Natural killer cell (primary cell): ENCODE measurements around the gene TBL1X. TPM values are rescaled to one million over a fixed set of nuclear protein-coding genes. Genes with fewer than 3 reads are reported as not detected.

Source experiments
- ATAC-seq, 3 donors: fragments of 150-1000 bp in 2 of 3; fragments of 200-7000 bp in 1 of 3; cut with Tn5 transposase; 1 replicate in 1 of 3; 2 replicates in 2 of 3; pipeline ENCODE4 v1.10.0; 2021; ENCODE audit warnings: mild to moderate bottlenecking in 2 of 3, moderate library complexity in 2 of 3
- DNase-seq, 2 donors: peaks; one replicate each; pipeline versions ENCODE4 v3.0.0 to v3.0.0-alpha.2; 2013 to 2021; ENCODE audit warnings: mixed read lengths in 1 of 2
- H3K27ac ChIP-seq: one replicate; pipeline ENCODE4 v1.5.1; 2013; ENCODE audit warnings: mild to moderate bottlenecking, low read length
- H3K27me3 ChIP-seq: one replicate; pipeline ENCODE4 v1.6.1; 2013; ENCODE audit warnings: low read length; ENCODE audit not compliant: control insufficient read depth, insufficient read depth
- H3K36me3 ChIP-seq: one replicate; pipeline ENCODE4 v1.6.1; 2013; ENCODE audit warnings: low read length; ENCODE audit not compliant: control insufficient read depth, insufficient read depth
- H3K4me1 ChIP-seq: one replicate; pipeline ENCODE4 v1.6.1; 2013; ENCODE audit warnings: low read length; ENCODE audit not compliant: control insufficient read depth, insufficient read depth
- H3K4me3 ChIP-seq: one replicate; pipeline ENCODE4 v1.5.1; 2013; ENCODE audit warnings: low read length
- H3K9me3 ChIP-seq: one replicate; pipeline ENCODE4 v1.6.1; 2013; ENCODE audit warnings: low read length; ENCODE audit not compliant: control insufficient read depth, insufficient read depth
- H3K27ac Mint-ChIP-seq, 2 donors: one replicate each; pipeline ENCODE4 v1.8.0; 2022; ENCODE audit warnings: mild to moderate bottlenecking in 2 of 2, mixed read lengths in 2 of 2, moderate library complexity in 1 of 2
- H3K27me3 Mint-ChIP-seq, 2 donors: one replicate each; pipeline ENCODE4 v1.8.0; 2022; ENCODE audit warnings: low read depth in 2 of 2, mixed read lengths in 2 of 2
- H3K36me3 Mint-ChIP-seq: one replicate; pipeline ENCODE4 v1.8.0; 2022; ENCODE audit warnings: mixed read lengths
- H3K4me1 Mint-ChIP-seq, 2 donors: one replicate each; pipeline ENCODE4 v1.8.0; 2022; ENCODE audit warnings: mixed read lengths in 2 of 2
- H3K4me3 Mint-ChIP-seq: one replicate; pipeline ENCODE4 v1.8.0; 2022; ENCODE audit warnings: mild to moderate bottlenecking, moderate library complexity, mixed read lengths
- H3K9me3 Mint-ChIP-seq, 2 donors: one replicate each; pipeline ENCODE4 v1.8.0; 2022; ENCODE audit warnings: mixed read lengths in 2 of 2
- WGBS: methylation state at CpG from one replicate; pipeline ENCODE4 v1.1.7; 2013; ENCODE audit warnings: missing lambda C conversion rate; ENCODE audit not compliant: insufficient coverage; 5-methylcytosine and 5-hydroxymethylcytosine counted together
- intact Hi-C: fragments of 100-400 bp; cut with micrococcal nuclease; formaldehyde crosslinking; loops from one replicate; pipeline ENCODE4 v1.14.2; 2022
- total RNA-seq, 4 donors: library from RNA; stranded (reverse); fragments of 120-200 nt in 1 of 4; gene quantifications; one replicate each; pipeline versions ENCODE4 v1.2.3 to v1.2.4, GENCODE V29; 2013 to 2022
- TF ChIP-seq, protein P1 (sequence below): fragments of 200-600 bp; IDR thresholded peaks from one replicate; pipeline ENCODE4 v1.8.0; 2022; ENCODE audit warnings: antibody characterized with exemption

TBL1X gene
- total RNA-seq, 3 donors from 2014 or later (not counting 1 experiment from before 2014, with no cell fraction given), result 21.9 to 43.8 (median 32.7) TPM

DNA sequence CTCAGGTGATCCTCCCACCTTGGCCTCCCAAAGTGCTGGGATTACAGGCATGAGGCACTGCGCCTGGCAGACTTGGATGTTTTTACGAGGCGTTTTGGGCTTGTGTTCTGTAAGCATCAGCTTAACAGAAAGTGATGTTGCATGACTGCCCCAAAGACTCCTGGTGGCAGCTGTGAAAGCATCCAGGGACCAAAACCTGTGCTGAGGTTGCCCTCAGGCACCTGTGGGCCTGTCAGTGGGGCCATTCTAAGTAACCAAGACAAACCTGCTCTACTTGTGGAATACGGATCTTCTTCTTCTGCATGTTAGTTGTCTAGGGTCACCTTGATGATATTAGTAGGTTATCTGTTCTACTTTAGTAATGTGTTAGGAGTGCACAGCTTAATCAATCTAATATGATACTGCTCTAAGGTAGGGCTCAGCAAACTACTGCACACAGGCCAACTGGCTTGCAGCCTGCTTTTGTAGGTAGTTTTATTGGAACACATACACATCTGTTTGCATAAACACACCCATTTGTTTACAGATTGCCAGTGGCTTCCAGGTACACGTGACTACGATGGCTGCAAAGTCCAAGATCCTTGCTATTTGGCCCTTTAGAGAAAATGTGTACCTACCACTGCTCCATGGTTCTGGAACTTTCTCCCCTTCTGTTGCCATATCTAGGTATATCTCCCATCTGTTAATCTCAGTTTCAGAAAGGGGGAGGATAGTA lies 164.1 kb downstream of the TBL1X start:
- Mint-ChIP-seq H3K27ac (no peak overlapping the region), H3K4me1 (peaks cover 6 to 24% of the 10 kb centered on the region in 2 donors), H3K36me3 (no peaks in the 10 kb centered on the region), H3K27me3 (no peaks in the 10 kb centered on the region), H3K4me3 (no peak overlapping the region), H3K9me3 (no peaks in the 10 kb centered on the region)
- Histone ChIP-seq H3K9me3 (no peaks in the 10 kb centered on the region), H3K36me3 (no peaks in the 10 kb centered on the region), H3K27ac (no peak overlapping the region), H3K4me1 (no peaks in the 10 kb centered on the region), H3K27me3 (no peaks in the 10 kb centered on the region), H3K4me3 (no peak overlapping the region)
- WGBS, result 95% methylated on average over 6 of the region's 6 CpGs
- DNase-seq (no peak), ATAC-seq (no peak)
- intact Hi-C loops, result no loop called here
- TF ChIP-seq, protein P1, sequence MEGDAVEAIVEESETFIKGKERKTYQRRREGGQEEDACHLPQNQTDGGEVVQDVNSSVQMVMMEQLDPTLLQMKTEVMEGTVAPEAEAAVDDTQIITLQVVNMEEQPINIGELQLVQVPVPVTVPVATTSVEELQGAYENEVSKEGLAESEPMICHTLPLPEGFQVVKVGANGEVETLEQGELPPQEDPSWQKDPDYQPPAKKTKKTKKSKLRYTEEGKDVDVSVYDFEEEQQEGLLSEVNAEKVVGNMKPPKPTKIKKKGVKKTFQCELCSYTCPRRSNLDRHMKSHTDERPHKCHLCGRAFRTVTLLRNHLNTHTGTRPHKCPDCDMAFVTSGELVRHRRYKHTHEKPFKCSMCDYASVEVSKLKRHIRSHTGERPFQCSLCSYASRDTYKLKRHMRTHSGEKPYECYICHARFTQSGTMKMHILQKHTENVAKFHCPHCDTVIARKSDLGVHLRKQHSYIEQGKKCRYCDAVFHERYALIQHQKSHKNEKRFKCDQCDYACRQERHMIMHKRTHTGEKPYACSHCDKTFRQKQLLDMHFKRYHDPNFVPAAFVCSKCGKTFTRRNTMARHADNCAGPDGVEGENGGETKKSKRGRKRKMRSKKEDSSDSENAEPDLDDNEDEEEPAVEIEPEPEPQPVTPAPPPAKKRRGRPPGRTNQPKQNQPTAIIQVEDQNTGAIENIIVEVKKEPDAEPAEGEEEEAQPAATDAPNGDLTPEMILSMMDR, result no peak

DNA sequence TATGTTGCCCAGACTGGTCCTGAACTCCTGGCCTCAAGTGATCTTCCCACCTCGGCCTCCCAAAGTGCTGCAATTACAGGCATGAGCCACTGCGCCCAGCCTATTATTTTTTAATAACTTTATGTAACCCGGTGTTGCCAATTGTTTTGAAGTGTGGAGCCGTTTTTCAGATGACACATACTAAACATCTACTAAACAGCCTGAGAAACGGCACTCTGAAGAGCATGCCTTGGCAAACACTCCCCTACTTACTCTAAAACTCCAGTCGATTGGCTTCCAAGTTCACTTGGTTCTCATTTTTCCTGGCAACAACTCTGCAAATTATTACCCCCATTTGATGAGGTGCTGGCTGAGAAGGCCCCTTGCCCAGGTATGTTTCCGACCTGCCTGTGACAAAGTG lies 169.7 kb downstream of the TBL1X start:
- Mint-ChIP-seq H3K27ac (no peak overlapping the region), H3K27me3 (no peaks in the 10 kb centered on the region), H3K9me3 (no peaks in the 10 kb centered on the region), H3K4me1 (peaks cover 6 to 8% of the 10 kb centered on the region in 2 donors), H3K4me3 (no peak overlapping the region), H3K36me3 (no peaks in the 10 kb centered on the region)
- intact Hi-C loops, result no loop called here
- Histone ChIP-seq H3K9me3 (no peaks in the 10 kb centered on the region), H3K36me3 (no peaks in the 10 kb centered on the region), H3K27me3 (no peaks in the 10 kb centered on the region), H3K27ac (no peak overlapping the region), H3K4me3 (no peak overlapping the region), H3K4me1 (no peaks in the 10 kb centered on the region)
- WGBS, result 77% methylated on average over 5 of the region's 7 CpGs
- DNase-seq, result no peak
- TF ChIP-seq, protein P1, result no peak
- ATAC-seq, result no peak

DNA sequence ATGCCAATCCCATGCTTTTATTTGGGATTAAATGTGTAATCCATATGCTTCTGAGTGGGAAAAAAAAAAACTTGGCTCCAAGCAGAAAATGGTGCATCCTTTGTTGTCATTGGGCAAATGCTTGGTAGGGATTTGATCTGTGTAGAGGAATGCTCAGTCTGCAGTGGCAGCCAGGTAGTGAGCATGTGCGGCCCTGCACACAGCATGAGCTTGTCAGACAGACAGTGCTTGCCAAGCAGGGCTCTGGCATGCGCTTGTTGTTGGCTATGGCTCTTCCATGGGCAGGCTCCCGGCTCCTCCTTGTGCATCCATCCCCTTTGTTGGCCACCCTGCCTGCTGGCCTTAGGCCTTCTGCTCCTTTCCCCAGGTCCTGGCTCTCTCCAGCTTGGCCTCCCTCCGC lies 170.5 kb downstream of the TBL1X start:
- H3K4me1 ChIP-seq, result no peaks in the 10 kb centered on the region
- H3K4me1 Mint-ChIP-seq, result peaks cover 6 to 9% of the 10 kb centered on the region in 2 donors
- H3K9me3 ChIP-seq, result no peaks in the 10 kb centered on the region
- H3K4me3 Mint-ChIP-seq, result no peak overlapping the region
- no peak for DNase-seq
- H3K27ac Mint-ChIP-seq, result no peak overlapping the region
- no peaks in the 10 kb centered on the region for H3K27me3 Mint-ChIP-seq
- H3K9me3 Mint-ChIP-seq, result no peaks in the 10 kb centered on the region
- TF ChIP-seq, protein P1, result no peak
- no peaks in the 10 kb centered on the region for H3K36me3 Mint-ChIP-seq
- ATAC-seq, result no peak
- H3K4me3 ChIP-seq, result no peak overlapping the region
- no peak overlapping the region for H3K27ac ChIP-seq
- intact Hi-C loops, result no loop called here
- no peaks in the 10 kb centered on the region for H3K36me3 ChIP-seq
- 98% methylated on average over 3 of the region's 4 CpGs for WGBS
- no peaks in the 10 kb centered on the region for H3K27me3 ChIP-seq

DNA sequence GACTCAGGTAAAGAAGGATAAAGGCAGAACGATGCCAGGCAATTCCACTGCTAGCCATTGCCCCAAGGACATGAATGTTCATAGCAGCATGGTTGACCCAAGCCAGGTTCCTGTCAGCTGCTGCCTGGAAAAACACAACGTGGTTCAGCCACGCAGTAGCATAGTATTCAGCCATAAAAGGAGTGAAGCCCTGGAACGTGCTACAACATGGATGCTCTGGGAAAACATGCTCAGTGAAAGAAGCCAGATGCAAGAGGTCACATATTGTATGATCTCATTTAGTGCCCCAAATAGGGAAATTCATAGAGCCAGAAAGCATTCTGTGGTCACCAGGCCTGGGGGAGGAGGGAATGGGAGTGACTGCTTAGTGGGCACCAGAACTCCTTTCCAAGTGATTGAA lies 170.9 kb downstream of the TBL1X start:
- Histone ChIP-seq H3K9me3 (no peaks in the 10 kb centered on the region), H3K27ac (no peak overlapping the region), H3K27me3 (no peaks in the 10 kb centered on the region), H3K4me1 (no peaks in the 10 kb centered on the region), H3K36me3 (no peaks in the 10 kb centered on the region), H3K4me3 (no peak overlapping the region)
- Mint-ChIP-seq H3K27me3 (no peaks in the 10 kb centered on the region), H3K36me3 (no peaks in the 10 kb centered on the region), H3K9me3 (no peaks in the 10 kb centered on the region), H3K27ac (no peak overlapping the region), H3K4me1 (peaks cover 6 to 9% of the 10 kb centered on the region in 2 donors), H3K4me3 (no peak overlapping the region)
- DNase-seq, result no peak
- intact Hi-C loops, result no loop called here
- TF ChIP-seq, protein P1, result no peak
- no peak for ATAC-seq
- 92% methylated on average over 4 of the region's 4 CpGs for WGBS
